Stomach smooth muscle (tissue), 2 donors: ENCODE results near the gene CLEC16A.

ENCODE experiments used
- H3K27ac ChIP-seq: one replicate; pipeline ENCODE4 v1.7.0; 2013; ENCODE audit warnings: mild to moderate bottlenecking, low read length, inconsistent platforms
- H3K27me3 ChIP-seq, 2 donors: one replicate each; pipeline ENCODE4 v1.7.0; 2013; ENCODE audit warnings: low read length in 2 of 2; ENCODE audit not compliant: insufficient read depth in 2 of 2, control insufficient read depth in 1 of 2
- H3K36me3 ChIP-seq, 2 donors: one replicate each; pipeline ENCODE4 v1.7.0; 2013; ENCODE audit warnings: low read length in 2 of 2; ENCODE audit not compliant: control insufficient read depth in 2 of 2, insufficient read depth in 2 of 2
- H3K4me1 ChIP-seq: one replicate; pipeline ENCODE4 v1.7.0; 2013; ENCODE audit warnings: low read length; ENCODE audit not compliant: control insufficient read depth, insufficient read depth
- H3K4me3 ChIP-seq, 2 donors: one replicate each; pipeline ENCODE4 v1.7.0; 2013; ENCODE audit warnings: low read length in 2 of 2
- H3K9ac ChIP-seq, 2 donors: one replicate each; pipeline ENCODE4 v1.7.0; 2013; ENCODE audit warnings: low read length in 2 of 2, mild to moderate bottlenecking in 1 of 2
- H3K9me3 ChIP-seq, 2 donors: one replicate each; pipeline ENCODE4 v1.7.0; 2013; ENCODE audit warnings: low read length in 2 of 2; ENCODE audit not compliant: control insufficient read depth in 2 of 2
- donor health status: healthy.
- donor health status: Pancreatic carcinoma.

The CLEC16A gene

DNA sequence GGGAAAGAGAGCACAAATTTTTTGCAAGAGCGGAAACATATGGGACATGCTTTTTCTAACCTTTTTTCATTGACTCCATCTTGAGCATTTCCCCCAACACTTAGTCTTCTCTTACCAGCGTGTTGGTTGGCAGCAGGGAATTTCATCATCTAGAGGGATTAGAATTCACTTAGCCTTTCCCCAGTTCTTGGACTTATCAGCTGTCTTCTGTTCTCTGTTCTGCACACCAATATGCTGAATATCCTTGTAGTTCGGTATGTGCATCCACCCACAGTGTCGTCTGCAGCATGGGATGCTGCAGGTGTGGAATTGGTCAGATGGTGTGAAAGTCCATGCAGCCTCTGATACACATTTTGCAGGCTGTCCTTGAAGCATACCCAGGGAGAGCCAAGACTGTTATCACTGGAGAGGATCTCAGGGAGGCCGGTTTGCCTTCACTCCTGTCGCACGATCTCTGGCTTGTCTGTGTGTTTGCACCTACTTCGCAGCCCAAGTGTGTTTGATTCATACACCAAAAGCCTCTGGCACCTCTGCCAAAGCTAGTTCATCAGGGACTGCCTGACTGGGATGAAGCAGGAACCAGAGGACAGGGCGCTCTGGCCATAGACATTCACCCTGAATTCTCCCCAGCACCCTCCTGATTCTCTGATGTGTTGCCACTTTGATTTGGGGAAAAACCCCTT lies 218.4 kb downstream of the CLEC16A start:
- Histone ChIP-seq H3K4me3 (peak overlapping the region in 1 of 2 donors; percentile 35), H3K9me3 (peaks cover 0 to 3% of the 10 kb centered on the region in 2 donors), H3K27ac (peak overlapping the region; percentile 67), H3K36me3 (peaks cover 8 to 13% of the 10 kb centered on the region in 2 donors), H3K9ac (no peak overlapping the region), H3K27me3 (no peaks in the 10 kb centered on the region), H3K4me1 (peaks cover 53% of the 10 kb centered on the region)

DNA sequence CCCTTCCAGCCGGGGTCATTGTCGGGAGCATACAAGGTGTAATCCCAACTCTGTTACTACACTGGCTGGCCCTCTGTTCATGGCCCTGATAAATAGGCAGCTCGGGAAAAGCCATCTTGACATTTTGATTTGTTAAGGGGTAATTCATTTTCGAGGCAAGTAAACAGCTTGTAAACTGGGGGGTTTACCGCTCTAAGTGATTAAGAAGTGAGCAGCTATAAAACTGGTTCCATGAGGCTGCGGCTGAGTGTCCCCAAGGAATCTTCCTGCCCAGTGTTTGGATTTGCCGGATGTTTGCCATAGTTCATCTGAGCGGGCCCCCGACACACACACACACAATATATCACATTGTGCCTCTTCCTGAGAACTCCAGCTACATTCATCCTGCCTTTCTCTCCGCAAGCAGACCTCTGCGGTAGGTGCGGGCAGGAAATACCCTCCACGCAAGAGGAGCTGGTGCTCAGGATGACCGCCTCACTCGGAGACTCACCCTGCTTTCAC lies 219.4 kb downstream of the CLEC16A start:
- Histone ChIP-seq H3K27me3 (no peaks in the 10 kb centered on the region), H3K9ac (no peak overlapping the region), H3K36me3 (peaks cover 8 to 15% of the 10 kb centered on the region in 2 donors), H3K27ac (no peak overlapping the region), H3K4me3 (no peak overlapping the region), H3K4me1 (peaks cover 50% of the 10 kb centered on the region), H3K9me3 (peaks cover 0 to 3% of the 10 kb centered on the region in 2 donors)

DNA sequence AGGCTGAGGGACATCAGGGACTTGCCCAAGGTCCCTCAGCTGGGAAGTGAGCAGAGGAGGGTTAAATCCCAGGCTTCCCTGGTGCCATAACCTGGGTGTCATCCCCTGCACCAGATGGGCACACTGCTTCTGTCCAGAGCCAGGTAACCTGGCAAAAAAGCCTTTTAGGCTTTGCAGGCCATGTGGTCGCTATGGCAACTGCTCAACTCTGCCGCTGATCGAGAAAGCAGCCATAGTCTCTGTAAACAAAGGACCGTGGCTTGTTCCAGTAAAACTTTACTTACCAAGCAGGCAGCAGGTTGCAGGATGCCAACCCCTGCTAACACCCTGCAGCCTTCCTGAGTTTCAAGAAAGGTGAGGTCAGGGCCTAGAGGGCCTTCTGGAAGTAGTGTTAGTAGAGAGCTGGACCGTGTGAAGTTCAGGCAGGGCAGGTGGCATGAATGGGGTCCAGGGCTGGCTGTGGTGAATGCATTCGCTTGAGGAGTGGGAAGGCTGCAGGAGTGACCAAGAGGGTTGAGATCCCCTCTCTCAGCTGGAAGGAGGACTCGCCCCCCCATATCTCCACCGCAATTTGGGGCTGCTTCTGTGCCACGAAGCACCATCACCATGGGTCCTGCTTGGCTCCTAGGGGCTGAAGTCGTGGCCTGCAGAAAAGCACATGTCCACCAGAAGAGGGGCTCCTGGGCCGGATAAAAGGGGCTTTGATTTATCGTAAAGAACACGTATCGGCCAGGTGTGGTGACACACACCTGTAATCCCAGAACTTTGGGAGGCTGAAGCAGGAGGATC lies 220.3 kb downstream of the CLEC16A start:
- H3K27me3 ChIP-seq: no peaks in the 10 kb centered on the region
- no peak overlapping the region for H3K27ac ChIP-seq
- peaks cover 45% of the 10 kb centered on the region for H3K4me1 ChIP-seq
- H3K36me3 ChIP-seq: peaks cover 8 to 15% of the 10 kb centered on the region in 2 donors
- H3K9ac ChIP-seq: no peak overlapping the region
- peaks cover 0 to 3% of the 10 kb centered on the region in 2 donors for H3K9me3 ChIP-seq
- no peak overlapping the region for H3K4me3 ChIP-seq

DNA sequence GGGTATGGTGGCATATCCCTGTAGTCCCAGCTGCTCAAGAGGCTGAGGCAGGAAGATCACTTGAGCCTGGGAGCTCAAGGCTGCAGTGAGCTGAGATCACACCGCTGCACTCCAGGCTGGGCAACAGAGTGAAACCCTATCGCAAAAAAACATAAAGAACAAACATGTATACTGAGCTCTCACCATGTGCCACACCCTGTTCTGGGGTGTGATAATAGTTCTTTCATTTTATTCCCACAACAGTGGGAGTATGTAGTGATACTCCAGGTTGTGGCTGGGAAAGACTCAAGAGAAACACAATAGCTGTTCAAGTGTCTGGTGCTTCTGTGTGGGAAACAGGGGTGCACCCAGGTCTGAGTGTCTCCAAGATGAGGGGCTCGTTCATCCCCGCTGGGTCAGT lies 221.0 kb downstream of the CLEC16A start:
- H3K4me1 ChIP-seq: peaks cover 42% of the 10 kb centered on the region
- no peak overlapping the region for H3K27ac ChIP-seq
- H3K27me3 ChIP-seq: no peaks in the 10 kb centered on the region
- no peak overlapping the region for H3K4me3 ChIP-seq
- peaks cover 8 to 15% of the 10 kb centered on the region in 2 donors for H3K36me3 ChIP-seq
- H3K9me3 ChIP-seq: peaks cover 0 to 3% of the 10 kb centered on the region in 2 donors
- H3K9ac ChIP-seq: no peak overlapping the region

DNA sequence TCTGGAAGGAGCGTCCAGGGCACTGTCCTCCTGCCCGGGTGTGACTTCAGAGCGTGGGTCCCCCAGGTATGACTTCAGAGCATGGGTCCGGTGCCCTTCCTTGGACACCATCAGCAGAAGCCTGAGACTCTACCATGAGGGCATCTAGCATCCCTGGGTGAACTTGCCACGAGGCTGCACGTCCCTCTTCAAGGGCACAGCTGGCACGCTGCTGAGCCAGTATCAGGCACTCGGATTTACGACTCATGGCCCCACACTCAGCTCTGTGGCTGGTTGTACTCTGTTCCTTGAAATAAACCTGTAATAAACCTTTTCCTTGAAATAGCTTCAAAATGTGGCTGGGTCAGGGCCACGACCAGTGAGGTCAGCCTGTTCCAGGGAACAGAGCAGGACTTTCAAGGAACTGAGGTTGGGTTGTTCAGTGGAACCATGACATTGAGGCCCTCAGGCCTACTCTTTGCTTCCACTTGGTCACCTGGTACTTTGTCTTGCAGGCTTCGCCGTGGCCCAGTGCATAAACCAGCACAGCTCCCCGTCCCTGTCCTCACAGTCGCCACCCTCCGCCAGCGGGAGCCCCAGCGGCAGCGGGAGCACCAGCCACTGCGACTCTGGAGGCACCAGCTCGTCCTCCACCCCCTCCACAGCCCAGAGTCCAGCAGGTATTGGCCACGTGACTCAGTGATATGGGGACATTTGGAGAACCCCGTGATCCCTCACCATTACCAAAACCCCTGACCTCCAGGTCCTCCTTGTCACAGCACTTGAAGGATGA lies 221.7 kb downstream of the CLEC16A start:
- Histone ChIP-seq H3K27me3 (no peaks in the 10 kb centered on the region), H3K4me3 (no peak overlapping the region), H3K4me1 (peaks cover 39% of the 10 kb centered on the region), H3K27ac (no peak overlapping the region), H3K9ac (no peak overlapping the region), H3K9me3 (no peaks in the 10 kb centered on the region), H3K36me3 (peaks cover 8 to 15% of the 10 kb centered on the region in 2 donors)

DNA sequence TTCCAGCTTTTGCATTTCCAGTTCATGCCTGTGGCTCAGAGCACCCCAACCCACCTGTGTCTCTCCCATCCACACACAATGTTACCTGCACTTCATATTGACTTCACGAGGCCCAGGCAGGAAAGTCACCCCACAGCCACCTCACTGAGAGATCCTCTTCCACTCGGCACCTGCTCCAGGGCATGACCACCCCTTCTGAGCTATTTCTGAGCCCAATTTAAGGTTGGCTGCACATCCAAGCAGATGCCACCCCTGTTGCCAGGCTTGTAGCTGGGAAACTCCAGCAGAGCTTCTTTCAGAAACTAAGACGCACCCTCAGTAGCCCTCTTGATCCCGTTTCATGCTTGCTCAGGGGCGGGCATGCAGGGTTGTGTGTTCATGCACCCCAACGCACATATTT lies 223.2 kb downstream of the CLEC16A start:
- no peaks in the 10 kb centered on the region for H3K9me3 ChIP-seq
- no peak overlapping the region for H3K27ac ChIP-seq
- H3K36me3 ChIP-seq: peaks cover 14 to 20% of the 10 kb centered on the region in 2 donors
- H3K4me3 ChIP-seq: no peak overlapping the region
- H3K27me3 ChIP-seq: no peaks in the 10 kb centered on the region
- peaks cover 24% of the 10 kb centered on the region for H3K4me1 ChIP-seq
- no peak overlapping the region for H3K9ac ChIP-seq

DNA sequence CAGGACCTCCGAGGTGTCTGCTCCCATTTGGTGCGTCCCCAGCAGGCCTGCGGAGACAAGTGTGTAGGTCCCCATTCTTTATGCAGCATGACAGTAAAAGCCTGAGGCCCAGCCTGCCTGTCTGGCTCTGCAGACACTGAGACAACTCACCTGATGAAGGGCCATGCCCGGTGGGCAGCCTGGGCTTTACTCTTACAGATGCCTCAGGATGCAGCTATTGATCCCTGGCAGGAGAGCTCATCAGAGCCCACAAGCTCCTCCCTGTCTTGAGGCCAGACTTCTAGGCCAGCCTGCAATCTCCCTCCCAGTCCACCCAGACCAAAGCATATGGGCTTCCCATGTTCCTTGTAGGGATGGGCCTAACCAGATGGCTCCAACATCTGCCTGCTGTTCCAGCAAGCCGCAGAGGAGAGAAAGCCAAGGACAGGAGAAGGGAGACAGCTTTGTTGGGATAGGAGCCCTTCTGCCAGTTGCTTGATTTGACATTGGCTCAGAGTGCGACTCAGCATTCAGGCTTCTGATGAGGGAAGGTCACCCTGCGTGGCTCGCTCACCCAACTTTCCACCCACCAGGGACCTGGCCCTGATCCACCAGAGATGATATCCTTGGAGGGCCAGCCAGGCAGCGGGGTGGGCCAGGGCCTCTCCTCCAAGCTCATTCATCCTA lies 224.2 kb downstream of the CLEC16A start:
- Histone ChIP-seq H3K27ac (no peak overlapping the region), H3K4me3 (no peak overlapping the region), H3K9ac (no peak overlapping the region), H3K36me3 (peaks cover 16 to 20% of the 10 kb centered on the region in 2 donors), H3K27me3 (no peaks in the 10 kb centered on the region), H3K4me1 (peaks cover 15% of the 10 kb centered on the region), H3K9me3 (no peaks in the 10 kb centered on the region)

DNA sequence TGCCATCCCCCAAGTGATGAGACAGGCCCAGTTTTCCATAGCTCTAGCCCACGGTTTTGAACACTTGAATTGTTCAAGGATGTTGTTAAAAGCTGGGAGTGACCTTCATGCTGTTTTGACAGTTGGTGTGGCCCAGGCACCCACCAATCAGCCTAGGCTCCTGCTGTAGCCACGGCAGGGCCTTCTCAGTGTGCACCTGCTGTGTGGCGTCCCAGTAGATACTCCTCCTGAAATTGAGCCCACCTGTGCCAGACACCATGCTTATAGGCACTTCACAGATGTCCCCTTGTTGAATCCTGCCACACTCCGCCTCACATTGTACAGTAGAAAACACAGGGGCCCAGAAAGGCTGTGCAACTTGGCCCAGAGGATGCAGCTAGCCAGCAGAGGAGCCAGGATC lies 225.3 kb downstream of the CLEC16A start:
- Histone ChIP-seq H3K36me3 (peaks cover 19 to 25% of the 10 kb centered on the region in 2 donors), H3K4me1 (peaks cover 4% of the 10 kb centered on the region), H3K9me3 (no peaks in the 10 kb centered on the region), H3K27ac (no peak overlapping the region), H3K9ac (no peak overlapping the region), H3K27me3 (no peaks in the 10 kb centered on the region), H3K4me3 (no peak overlapping the region)

DNA sequence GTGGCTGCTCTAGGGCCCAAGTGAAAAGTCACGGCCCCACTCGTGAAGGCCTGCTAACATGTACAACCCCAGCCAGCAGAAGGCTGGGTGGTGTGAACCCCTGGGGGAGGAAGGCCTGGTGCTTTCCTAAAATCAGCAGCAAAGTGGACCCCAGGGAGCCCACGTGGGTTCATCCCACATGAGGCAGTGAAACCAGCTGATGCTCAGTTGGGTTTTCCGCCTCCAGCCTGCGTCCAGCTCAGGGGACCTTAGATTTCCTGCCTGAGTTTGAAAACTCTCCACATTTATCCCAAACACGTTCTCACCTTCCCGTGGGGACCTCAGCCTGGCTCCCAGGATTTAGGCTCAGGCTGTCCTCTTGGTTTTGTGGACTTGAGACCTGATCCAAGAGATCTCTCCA lies 225.8 kb downstream of the CLEC16A start:
- no peaks in the 10 kb centered on the region for H3K9me3 ChIP-seq
- H3K27me3 ChIP-seq: no peaks in the 10 kb centered on the region
- H3K27ac ChIP-seq: no peak overlapping the region
- no peak overlapping the region for H3K9ac ChIP-seq
- peaks cover 4% of the 10 kb centered on the region for H3K4me1 ChIP-seq
- H3K4me3 ChIP-seq: no peak overlapping the region
- H3K36me3 ChIP-seq: peaks cover 19 to 25% of the 10 kb centered on the region in 2 donors
